ENCODE data around the gene AKT1S1. TPM values are rescaled to one million over a fixed set of nuclear protein-coding genes. Genes with fewer than 3 reads are reported as not detected.

Gene AKT1S1
- total and polyA plus RNA-seq, 2 donors (not counting 3 experiments of a cell fraction or from before 2014, with no cell fraction given) = 64.2 to 68.3 TPM

DNA sequence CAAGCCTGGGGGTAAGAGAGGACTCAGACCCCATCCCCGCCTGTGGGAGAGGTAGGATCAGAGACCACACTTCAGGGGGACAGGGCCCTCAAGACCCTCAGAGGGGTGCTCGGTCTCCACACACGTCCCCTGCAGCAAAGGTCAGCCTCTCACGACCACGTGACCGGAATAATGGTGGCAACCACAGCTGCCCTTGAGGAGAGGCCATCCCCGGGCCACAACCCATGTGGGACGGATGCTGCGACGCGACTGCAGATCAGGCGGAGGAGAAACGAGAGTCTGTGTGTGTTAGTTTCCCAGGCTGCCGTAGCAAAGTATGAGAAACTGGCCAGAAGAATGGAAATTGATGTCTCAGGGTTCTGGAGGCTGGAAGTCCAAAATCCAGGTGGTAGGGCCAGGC lies 50.1 kb downstream of the AKT1S1 start:
- CTCF ChIA-PET = no interaction called here
- no peak overlapping the region for H3K4me2 ChIP-seq (ENCODE audit: insufficient read depth, low read length)
- no TSS peak for BruUV-seq (replicated peaks)
- H4K20me1 ChIP-seq (replicated peaks; ENCODE audit: control insufficient read depth, extremely low read depth, insufficient read depth, low read length) = no peaks in the 10 kb centered on the region
- no peak overlapping the region for H3K27ac ChIP-seq (ENCODE audit: insufficient read depth, low read depth, low read length)
- no peak for FAIRE-seq
- H3K9ac ChIP-seq (replicated peaks; ENCODE audit: extremely low read depth, insufficient read depth, low read length) = no peak overlapping the region
- DNase-seq (ENCODE audit: low read depth, low spot score) = no peak
- no peaks in the 10 kb centered on the region for H3K27me3 ChIP-seq (ENCODE audit: control insufficient read depth in 2 of 2, insufficient read depth in 2 of 2, low read length in 2 of 2)
- no peak overlapping the region for H2AFZ ChIP-seq (ENCODE audit: low read depth, low read length)
- H3K36me3 ChIP-seq (ENCODE audit: control insufficient read depth in 2 of 2, extremely low read depth in 1 of 2, insufficient read depth in 2 of 2, low read length in 2 of 2) = peaks cover 7 to 39% of the 10 kb centered on the region in 2 experiments
- POLR2A ChIA-PET = no interaction called here
- H3K9me3 ChIP-seq (replicated peaks; ENCODE audit: control insufficient read depth, insufficient read depth, low read length) = no peaks in the 10 kb centered on the region
- intact Hi-C loops (cut with micrococcal nuclease) (no loop called here), dilution Hi-C loops (cut with MboI; ENCODE audit: extremely low pct_ligation_motif_present, low sequenced_read_pairs) (no loop called here)
- H3K79me2 ChIP-seq (ENCODE audit: control insufficient read depth, insufficient read depth, low read length) = peaks cover 4% of the 10 kb centered on the region
- no peaks in the 10 kb centered on the region for H3K9me1 ChIP-seq (replicated peaks; ENCODE audit: control insufficient read depth, extremely low read depth, insufficient read depth, low read length)
- H3K4me3 ChIP-seq (replicated peaks in 1 of 3; ENCODE audit: insufficient read depth in 1 of 3, low read depth in 1 of 3, low read length in 3 of 3) = no peak overlapping the region
- H3K4me1 ChIP-seq (ENCODE audit: control insufficient read depth, extremely low read depth, insufficient read depth, low read length) = no peaks in the 10 kb centered on the region
- TF ChIP-seq POLR2AphosphoS5 (IDR thresholded peaks at IDR 0.05; ENCODE audit: insufficient read depth, low read depth, low read length) = no peak
- no peak for TF ChIP-seq MYC (IDR thresholded peaks at IDR 0.05; ENCODE audit: low read depth, low read length)
- no peak for TF ChIP-seq EZH2 (IDR thresholded peaks at IDR 0.05; ENCODE audit: borderline replicate concordance, low read depth, low read length, severe bottlenecking)
- TF ChIP-seq, protein P1, sequence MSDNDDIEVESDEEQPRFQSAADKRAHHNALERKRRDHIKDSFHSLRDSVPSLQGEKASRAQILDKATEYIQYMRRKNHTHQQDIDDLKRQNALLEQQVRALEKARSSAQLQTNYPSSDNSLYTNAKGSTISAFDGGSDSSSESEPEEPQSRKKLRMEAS (IDR thresholded peaks at IDR 0.05; ENCODE audit: insufficient read depth, insufficient read length) = no peak
- no peak for TF ChIP-seq POLR2A (IDR thresholded peaks at IDR 0.05; ENCODE audit: low read depth, low read length)

- H3K4me1 ChIP-seq (ENCODE audit: control insufficient read depth, extremely low read depth, insufficient read depth, low read length) = no peaks in the 10 kb centered on the region
- no peaks in the 10 kb centered on the region for H3K9me1 ChIP-seq (replicated peaks; ENCODE audit: control insufficient read depth, extremely low read depth, insufficient read depth, low read length)
- dilution Hi-C loops (cut with MboI; ENCODE audit: extremely low pct_ligation_motif_present, low sequenced_read_pairs) = no loop called here
- no peak for DNase-seq (ENCODE audit: low read depth, low spot score)
- intact Hi-C loops (cut with micrococcal nuclease) = no loop called here
- no peaks in the 10 kb centered on the region for H4K20me1 ChIP-seq (replicated peaks; ENCODE audit: control insufficient read depth, extremely low read depth, insufficient read depth, low read length)
- no peak for FAIRE-seq
- peaks cover 0 to 24% of the 10 kb centered on the region in 2 experiments for H3K36me3 ChIP-seq (ENCODE audit: control insufficient read depth in 2 of 2, extremely low read depth in 1 of 2, insufficient read depth in 2 of 2, low read length in 2 of 2)
- H3K4me2 ChIP-seq (ENCODE audit: insufficient read depth, low read length) = no peak overlapping the region
- no peak overlapping the region for H2AFZ ChIP-seq (ENCODE audit: low read depth, low read length)
- H3K79me2 ChIP-seq (ENCODE audit: control insufficient read depth, insufficient read depth, low read length) = peaks cover 10% of the 10 kb centered on the region
- POLR2A ChIA-PET = no interaction called here
- H3K9ac ChIP-seq (replicated peaks; ENCODE audit: extremely low read depth, insufficient read depth, low read length) = no peak overlapping the region
- no TSS peak for BruUV-seq (replicated peaks)
- no peaks in the 10 kb centered on the region for H3K9me3 ChIP-seq (replicated peaks; ENCODE audit: control insufficient read depth, insufficient read depth, low read length)
- CTCF ChIA-PET = no interaction called here
- no peaks in the 10 kb centered on the region for H3K27me3 ChIP-seq (ENCODE audit: control insufficient read depth in 2 of 2, insufficient read depth in 2 of 2, low read length in 2 of 2)
- H3K4me3 ChIP-seq (replicated peaks in 1 of 3; ENCODE audit: insufficient read depth in 1 of 3, low read depth in 1 of 3, low read length in 3 of 3) = no peak overlapping the region
- no peak for TF ChIP-seq FOS (IDR thresholded peaks at IDR 0.05; ENCODE audit: borderline replicate concordance, insufficient read depth, low read length)
- TF ChIP-seq POLR2AphosphoS5 (IDR thresholded peaks at IDR 0.05; ENCODE audit: insufficient read depth, low read depth, low read length) = no peak
- TF ChIP-seq, protein P1 (IDR thresholded peaks at IDR 0.05; ENCODE audit: insufficient read depth, insufficient read length) = no peak
- TF ChIP-seq, protein P2, sequence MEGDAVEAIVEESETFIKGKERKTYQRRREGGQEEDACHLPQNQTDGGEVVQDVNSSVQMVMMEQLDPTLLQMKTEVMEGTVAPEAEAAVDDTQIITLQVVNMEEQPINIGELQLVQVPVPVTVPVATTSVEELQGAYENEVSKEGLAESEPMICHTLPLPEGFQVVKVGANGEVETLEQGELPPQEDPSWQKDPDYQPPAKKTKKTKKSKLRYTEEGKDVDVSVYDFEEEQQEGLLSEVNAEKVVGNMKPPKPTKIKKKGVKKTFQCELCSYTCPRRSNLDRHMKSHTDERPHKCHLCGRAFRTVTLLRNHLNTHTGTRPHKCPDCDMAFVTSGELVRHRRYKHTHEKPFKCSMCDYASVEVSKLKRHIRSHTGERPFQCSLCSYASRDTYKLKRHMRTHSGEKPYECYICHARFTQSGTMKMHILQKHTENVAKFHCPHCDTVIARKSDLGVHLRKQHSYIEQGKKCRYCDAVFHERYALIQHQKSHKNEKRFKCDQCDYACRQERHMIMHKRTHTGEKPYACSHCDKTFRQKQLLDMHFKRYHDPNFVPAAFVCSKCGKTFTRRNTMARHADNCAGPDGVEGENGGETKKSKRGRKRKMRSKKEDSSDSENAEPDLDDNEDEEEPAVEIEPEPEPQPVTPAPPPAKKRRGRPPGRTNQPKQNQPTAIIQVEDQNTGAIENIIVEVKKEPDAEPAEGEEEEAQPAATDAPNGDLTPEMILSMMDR (IDR thresholded peaks at IDR 0.05; ENCODE audit: extremely low read depth in 1 of 2, insufficient read depth in 1 of 2, low read depth in 1 of 2, low read length in 2 of 2) = no peak
- TF ChIP-seq MYC (IDR thresholded peaks at IDR 0.05; ENCODE audit: low read depth, low read length) = no peak
- TF ChIP-seq GATA2 (IDR thresholded peaks at IDR 0.05; ENCODE audit: insufficient read depth, insufficient read length, low read depth, low read length) = no peak
- TF ChIP-seq JUN (IDR thresholded peaks at IDR 0.05; ENCODE audit: borderline replicate concordance, insufficient read depth, insufficient read length, low read depth) = no peak
- no peak for TF ChIP-seq POLR2A (IDR thresholded peaks at IDR 0.05; ENCODE audit: low read depth, low read length)
- no peak for TF ChIP-seq EZH2 (IDR thresholded peaks at IDR 0.05; ENCODE audit: borderline replicate concordance, low read depth, low read length, severe bottlenecking)
- no peak overlapping the region for H3K27ac ChIP-seq (ENCODE audit: insufficient read depth, low read depth, low read length)
Measured at GRCh38 chr19:49824662-49825061, 52.5 kb downstream of the AKT1S1 start.

All from endothelial cell of umbilical vein (primary cell).